GM19238 (cell line): ENCODE data around the gene CCDC90B.
"Not testable (repeated sequence)": the region's sequence is repeated elsewhere in the genome, so short reads cannot be mapped to it uniquely, and the experiment has no call there.

ENCODE experiments used
- DNase-seq: peaks from one replicate; pipeline ENCODE4 v3.0.0; 2011; ENCODE audit warnings: low spot score; ENCODE audit not compliant: insufficient read length

Gene CCDC90B

GRCh38 chr11:83285771-83286528, at the start of gene CCDC90B:
CCDC90B (minus strand) TSS chr11:83286367; CDS start chr11:83285972, 395 bp downstream.
- DNase-seq: peak; percentile 81

- DNase-seq: no peak
These were observed 49.4 kb upstream of the CCDC90B start for GRCh38 chr11:83335446-83336070.

GRCh38 chr11:83330303-83330702, 44.1 kb upstream of the CCDC90B start:
- no peak for DNase-seq

- no peak for DNase-seq
These were observed 40.2 kb upstream of the CCDC90B start for GRCh38 chr11:83326326-83326725.

GRCh38 chr11:83319346-83319745, 33.2 kb upstream of the CCDC90B start:
- no peak for DNase-seq

- DNase-seq: no peak
These were observed 32.8 kb upstream of the CCDC90B start for GRCh38 chr11:83318931-83319330.

- no peak for DNase-seq
These were observed 31.9 kb upstream of the CCDC90B start for GRCh38 chr11:83317757-83318690.

- not testable (repeated sequence) for DNase-seq
These were observed 30.7 kb upstream of the CCDC90B start for GRCh38 chr11:83316897-83317268.

GRCh38 chr11:83316143-83316896, 30.2 kb upstream of the CCDC90B start:
- DNase-seq: not testable (repeated sequence)

- no peak for DNase-seq
These were observed 26.3 kb upstream of the CCDC90B start for GRCh38 chr11:83312430-83312829.

- DNase-seq: no peak
These were observed 25.5 kb upstream of the CCDC90B start for GRCh38 chr11:83311701-83312100.

GRCh38 chr11:83310718-83311117, 24.6 kb upstream of the CCDC90B start:
- DNase-seq: no peak

GRCh38 chr11:83308536-83308935, 22.4 kb upstream of the CCDC90B start:
- DNase-seq: not testable (repeated sequence)

GRCh38 chr11:83306200-83307080, 20.3 kb upstream of the CCDC90B start:
- no peak for DNase-seq

- no peak for DNase-seq
These were observed 17.1 kb upstream of the CCDC90B start for GRCh38 chr11:83303316-83303715.

- no peak for DNase-seq
These were observed 16.0 kb upstream of the CCDC90B start for GRCh38 chr11:83302151-83302550.

- no peak for DNase-seq
These were observed 13.5 kb upstream of the CCDC90B start for GRCh38 chr11:83299681-83300080.

- no peak for DNase-seq
These were observed 8.0 kb upstream of the CCDC90B start for GRCh38 chr11:83294208-83294607.

GRCh38 chr11:83293457-83293774, 7.2 kb upstream of the CCDC90B start:
- no peak for DNase-seq

- DNase-seq: peak; percentile 22
These were observed 6.7 kb upstream of the CCDC90B start for GRCh38 chr11:83292709-83293456.
